CD4-positive, alpha-beta memory T cell (primary cell): ENCODE data around the gene HDAC3. TPM values are rescaled to one million over a fixed set of nuclear protein-coding genes. Genes with fewer than 3 reads are reported as not detected.
A peak's percentile ranks its signal among the peaks of the same experiment; 100 is the strongest.

Source experiments
- CTCF ChIA-PET: fragments of 350-600 bp; sonication (Branson Sonifier 250); formaldehyde crosslinking; loops from one replicate; lab custom pipeline; 2021; ENCODE audit warnings: inconsistent platforms; ENCODE audit not compliant: partially characterized antibody; lab: Charles Lee
- POLR2A ChIA-PET: fragments of 350-600 bp; sonication (Branson Sonifier 250); formaldehyde crosslinking; loops from one replicate; lab custom pipeline; 2021; ENCODE audit not compliant: partially characterized antibody; lab: Charles Lee
- DNase-seq, 5 donors: peaks; one replicate each; pipeline versions ENCODE4 v3.0.0 to v3.0.0-alpha.2; 2020 to 2022; ENCODE audit warnings: mixed read lengths in 1 of 5
- H3K27ac ChIP-seq: one replicate; pipeline ENCODE4 v1.7.0; 2013; ENCODE audit warnings: low read depth, low read length
- H3K27me3 ChIP-seq: 2 replicates; pipeline ENCODE4 v1.7.0; 2013; ENCODE audit warnings: mild to moderate bottlenecking, low read length, moderate library complexity; ENCODE audit not compliant: insufficient read depth
- H3K36me3 ChIP-seq: 2 replicates; pipeline ENCODE4 v1.7.0; 2013; ENCODE audit warnings: mild to moderate bottlenecking, low read length, moderate library complexity; ENCODE audit not compliant: insufficient read depth
- H3K4me1 ChIP-seq: 2 replicates; pipeline ENCODE4 v1.7.0; 2013; ENCODE audit warnings: mild to moderate bottlenecking, low read length, moderate library complexity; ENCODE audit not compliant: insufficient read depth
- H3K4me3 ChIP-seq, 2 donors: one replicate each; pipeline ENCODE4 v1.7.0; 2013; ENCODE audit warnings: low read length in 2 of 2, mild to moderate bottlenecking in 1 of 2
- H3K9me3 ChIP-seq, 2 donors: one replicate each; pipeline ENCODE4 v1.7.0; 2013; ENCODE audit warnings: low read length in 2 of 2, control low read depth in 1 of 2; ENCODE audit not compliant: control insufficient read depth in 1 of 2
- H3K27ac Mint-ChIP-seq, 7 donors: one replicate each; pipeline ENCODE4 v1.8.0; 2020 to 2021; ENCODE audit warnings: mixed read lengths in 7 of 7, mild to moderate bottlenecking in 6 of 7, inconsistent platforms in 3 of 7, moderate library complexity in 3 of 7
- H3K27me3 Mint-ChIP-seq, 2 donors: one replicate each; pipeline ENCODE4 v1.8.0; 2020 to 2021; ENCODE audit warnings: mixed read lengths in 2 of 2
- H3K36me3 Mint-ChIP-seq, 2 donors: one replicate each; pipeline ENCODE4 v1.8.0; 2020 to 2021; ENCODE audit warnings: mixed read lengths in 2 of 2, inconsistent platforms in 1 of 2, mild to moderate bottlenecking in 1 of 2
- H3K4me1 Mint-ChIP-seq, 4 donors: one replicate each; pipeline ENCODE4 v1.8.0; 2020 to 2021; ENCODE audit warnings: mixed read lengths in 4 of 4, mild to moderate bottlenecking in 1 of 4
- H3K4me3 Mint-ChIP-seq, 8 donors: one replicate each; pipeline ENCODE4 v1.8.0; 2020 to 2021; ENCODE audit warnings: mixed read lengths in 8 of 8, mild to moderate bottlenecking in 7 of 8, moderate library complexity in 6 of 8, inconsistent platforms in 3 of 8
- H3K9me3 Mint-ChIP-seq, 8 donors: one replicate each; pipeline ENCODE4 v1.8.0; 2020 to 2021; ENCODE audit warnings: mixed read lengths in 8 of 8, mild to moderate bottlenecking in 5 of 8, inconsistent platforms in 3 of 8, moderate library complexity in 1 of 8
- intact Hi-C: fragments of 100-400 bp; cut with micrococcal nuclease; formaldehyde crosslinking; loops from one replicate; pipeline ENCODE4 v1.15.1; 2023
- polyA plus RNA-seq, 2 donors: library from polyadenylated mRNA; unstranded; fragments of 300-500 nt; fragmentation: Illumina TruSeq; gene quantifications; one replicate each; pipeline ENCODE4 v1.2.3, GENCODE V29; 2021
- total RNA-seq, 2 experiments: library from RNA; stranded (reverse); gene quantifications; one replicate each; pipeline ENCODE4 v1.2.3, GENCODE V29; 2021

Gene HDAC3
- total and polyA plus RNA-seq, 4 experiments from 2014 or later: 85.1 to 137 (median 91.9) TPM

- POLR2A ChIA-PET: interaction anchor here (1.0 kb wide), 1 partner anchor 27 kb away, joined by 3 read pairs; the partner anchor contains the start of genes HDAC3 and RELL2
- intact Hi-C loops: loop anchor here (10.0 kb wide), 1 partner anchor 481 kb away; no protein-coding TSS in a partner anchor
- CTCF ChIA-PET: interaction anchor here (0.7 to 7.8 kb wide), 13 partner anchors 8 to 297 kb away, joined by 3 to 69 read pairs (median 6); partner anchors contain the start of genes FCHSD1 and PCDH1
Observed at GRCh38 chr5:141663506-141663905, 26.9 kb upstream of the HDAC3 start.

GRCh38 chr5:141662028-141662427, 25.4 kb upstream of the HDAC3 start:
- Histone ChIP-seq H3K27me3 (no peaks in the 10 kb centered on the region), H3K9me3 (no peaks in the 10 kb centered on the region), H3K4me3 (no peak overlapping the region), H3K4me1 (no peaks in the 10 kb centered on the region), H3K27ac (no peak overlapping the region), H3K36me3 (no peaks in the 10 kb centered on the region)
- H3K27me3 Mint-ChIP-seq: no peaks in the 10 kb centered on the region
- intact Hi-C loops: loop anchor here (10.0 kb wide), 1 partner anchor 483 kb away; no protein-coding TSS in a partner anchor
- POLR2A ChIA-PET: interaction anchor here (0.6 kb wide), 1 partner anchor 32 kb away, joined by 4 read pairs; no protein-coding TSS in a partner anchor
- no peak for DNase-seq
- H3K4me1 Mint-ChIP-seq: peaks cover 2 to 5% (median 4%) of the 10 kb centered on the region in 4 donors
- CTCF ChIA-PET: interaction anchor here (1.2 to 1.6 kb wide), 3 partner anchors 11 to 299 kb away, joined by 4 to 6 read pairs (median 4); partner anchors contain the start of gene FCHSD1
- H3K9me3 Mint-ChIP-seq: no peaks in the 10 kb centered on the region
- no peak overlapping the region for H3K27ac Mint-ChIP-seq
- H3K4me3 Mint-ChIP-seq: no peak overlapping the region
- peaks cover 0 to 6% of the 10 kb centered on the region in 2 donors for H3K36me3 Mint-ChIP-seq

More at GRCh38 chr5:141663506-141663905, 26.9 kb upstream of the HDAC3 start:
- Histone ChIP-seq H3K4me1 (no peaks in the 10 kb centered on the region), H3K9me3 (no peaks in the 10 kb centered on the region), H3K27me3 (no peaks in the 10 kb centered on the region), H3K36me3 (no peaks in the 10 kb centered on the region), H3K27ac (no peak overlapping the region), H3K4me3 (no peak overlapping the region)
- Mint-ChIP-seq H3K9me3 (no peaks in the 10 kb centered on the region), H3K27ac (no peak overlapping the region), H3K4me3 (no peak overlapping the region), H3K27me3 (no peaks in the 10 kb centered on the region), H3K36me3 (no peaks in the 10 kb centered on the region), H3K4me1 (peaks cover 2 to 5% (median 4%) of the 10 kb centered on the region in 4 donors)
- no peak for DNase-seq

GRCh38 chr5:141657937-141658545, 21.4 kb upstream of the HDAC3 start:
- Histone ChIP-seq H3K27me3 (no peaks in the 10 kb centered on the region), H3K36me3 (no peaks in the 10 kb centered on the region), H3K4me3 (no peak overlapping the region), H3K27ac (no peak overlapping the region), H3K4me1 (no peaks in the 10 kb centered on the region), H3K9me3 (no peaks in the 10 kb centered on the region)
- Mint-ChIP-seq H3K9me3 (no peaks in the 10 kb centered on the region), H3K27me3 (no peaks in the 10 kb centered on the region), H3K27ac (no peak overlapping the region), H3K4me1 (peaks cover 0 to 2% (median 1%) of the 10 kb centered on the region in 4 donors), H3K36me3 (peaks cover 0 to 13% of the 10 kb centered on the region in 2 donors), H3K4me3 (no peak overlapping the region)
- CTCF ChIA-PET: interaction anchor here (0.9 to 1.8 kb wide), 3 partner anchors 66 to 222 kb away, joined by 3 to 4 read pairs (median 3); no protein-coding TSS in a partner anchor
- no peak for DNase-seq
- intact Hi-C loops: no loop called here
- POLR2A ChIA-PET: no interaction called here

GRCh38 chr5:141657404-141657803, 20.8 kb upstream of the HDAC3 start:
- ChIA-PET POLR2A (no interaction called here), CTCF (interaction anchor here (1.8 kb wide), 1 partner anchor 65 kb away, joined by 4 read pairs; no protein-coding TSS in a partner anchor)
- intact Hi-C loops: no loop called here

GRCh38 chr5:141656396-141656795, 19.7 kb upstream of the HDAC3 start:
- ChIA-PET POLR2A (interaction anchor here (0.6 kb wide), 1 partner anchor 1122 kb away, joined by 3 read pairs; no protein-coding TSS in a partner anchor), CTCF (interaction anchor here (1.0 kb wide), 1 partner anchor 10 kb away, joined by 3 read pairs; no protein-coding TSS in a partner anchor)
- Mint-ChIP-seq H3K4me1 (peaks cover 8 to 19% (median 15%) of the 10 kb centered on the region in 4 donors), H3K36me3 (peaks cover 0 to 13% of the 10 kb centered on the region in 2 donors), H3K4me3 (no peak overlapping the region), H3K27me3 (no peaks in the 10 kb centered on the region), H3K27ac (no peak overlapping the region), H3K9me3 (no peaks in the 10 kb centered on the region)
- no peak overlapping the region for H3K4me3 ChIP-seq
- no peak for DNase-seq
- H3K9me3 ChIP-seq: no peaks in the 10 kb centered on the region
- no peaks in the 10 kb centered on the region for H3K27me3 ChIP-seq
- H3K27ac ChIP-seq: no peak overlapping the region
- H3K36me3 ChIP-seq: no peaks in the 10 kb centered on the region
- peaks cover 10% of the 10 kb centered on the region for H3K4me1 ChIP-seq
- intact Hi-C loops: no loop called here

More at GRCh38 chr5:141657404-141657803, 20.8 kb upstream of the HDAC3 start:
- Histone ChIP-seq H3K4me3 (no peak overlapping the region), H3K27ac (no peak overlapping the region), H3K27me3 (no peaks in the 10 kb centered on the region), H3K36me3 (no peaks in the 10 kb centered on the region), H3K9me3 (no peaks in the 10 kb centered on the region), H3K4me1 (peaks cover under 1% of the 10 kb centered on the region)
- H3K4me1 Mint-ChIP-seq: peaks cover 1 to 9% (median 6%) of the 10 kb centered on the region in 4 donors
- H3K9me3 Mint-ChIP-seq: no peaks in the 10 kb centered on the region
- peaks cover 0 to 13% of the 10 kb centered on the region in 2 donors for H3K36me3 Mint-ChIP-seq
- no peak for DNase-seq
- H3K27ac Mint-ChIP-seq: no peak overlapping the region
- H3K27me3 Mint-ChIP-seq: no peaks in the 10 kb centered on the region
- H3K4me3 Mint-ChIP-seq: no peak overlapping the region

GRCh38 chr5:141655020-141655419, 18.4 kb upstream of the HDAC3 start:
- no peak overlapping the region for H3K4me3 ChIP-seq
- Mint-ChIP-seq H3K36me3 (peaks cover 3 to 13% of the 10 kb centered on the region in 2 donors), H3K9me3 (no peaks in the 10 kb centered on the region), H3K4me1 (peaks cover 13 to 33% (median 22%) of the 10 kb centered on the region in 4 donors), H3K4me3 (no peak overlapping the region), H3K27ac (no peak overlapping the region), H3K27me3 (no peaks in the 10 kb centered on the region)
- ChIA-PET POLR2A (no interaction called here), CTCF (interaction anchor here (1.1 kb wide), 2 partner anchors 63 to 91 kb away, joined by 3 to 5 read pairs; no protein-coding TSS in a partner anchor)
- H3K4me1 ChIP-seq: peaks cover 19% of the 10 kb centered on the region
- DNase-seq: no peak
- H3K36me3 ChIP-seq: no peaks in the 10 kb centered on the region
- no peaks in the 10 kb centered on the region for H3K27me3 ChIP-seq
- no peak overlapping the region for H3K27ac ChIP-seq
- intact Hi-C loops: no loop called here
- H3K9me3 ChIP-seq: no peaks in the 10 kb centered on the region

GRCh38 chr5:141654298-141654697, 17.6 kb upstream of the HDAC3 start:
- H3K36me3 ChIP-seq: no peaks in the 10 kb centered on the region
- no peak overlapping the region for H3K4me3 ChIP-seq
- POLR2A ChIA-PET: interaction anchor here (1.4 to 1.9 kb wide), 2 partner anchors 17 to 29 kb away, joined by 5 read pairs; partner anchors contain the start of genes HDAC3 and RELL2
- CTCF ChIA-PET: interaction anchor here (1.0 to 2.7 kb wide), 5 partner anchors 9 to 90 kb away, joined by 3 to 12 read pairs (median 4); partner anchors contain the start of genes DIAPH1, HDAC3 and RELL2
- H3K36me3 Mint-ChIP-seq: peaks cover 7 to 13% of the 10 kb centered on the region in 2 donors
- H3K9me3 ChIP-seq: no peaks in the 10 kb centered on the region
- H3K4me1 Mint-ChIP-seq: peaks cover 20 to 39% (median 29%) of the 10 kb centered on the region in 4 donors
- no peaks in the 10 kb centered on the region for H3K27me3 ChIP-seq
- no peak overlapping the region for H3K27ac ChIP-seq
- H3K27me3 Mint-ChIP-seq: no peaks in the 10 kb centered on the region
- H3K27ac Mint-ChIP-seq: peak overlapping the region in 1 of 7 donors; percentile 3
- H3K4me1 ChIP-seq: peaks cover 26% of the 10 kb centered on the region
- intact Hi-C loops: no loop called here
- no peak for DNase-seq
- H3K4me3 Mint-ChIP-seq: no peak overlapping the region
- no peaks in the 10 kb centered on the region for H3K9me3 Mint-ChIP-seq
